Measurements from ENCODE around the gene PBX1.

GRCh38 chr1:164780863-164781262, 221.9 kb downstream of the PBX1 start:
- no peak for TF ChIP-seq CTCF (IDR thresholded peaks at IDR 0.05)
- TF ChIP-seq EP300 (IDR thresholded peaks at IDR 0.05), result peak; percentile 84
